Raji (cell line): ENCODE results near the gene NUP85.

Source experiments
- POLR2A ChIP-seq: IDR thresholded peaks from 2 replicates; pipeline ENCODE4 v1.6.1; 2011; ENCODE audit warnings: low read depth, low read length, control low read depth; ENCODE audit not compliant: insufficient read depth

Gene NUP85

DNA sequence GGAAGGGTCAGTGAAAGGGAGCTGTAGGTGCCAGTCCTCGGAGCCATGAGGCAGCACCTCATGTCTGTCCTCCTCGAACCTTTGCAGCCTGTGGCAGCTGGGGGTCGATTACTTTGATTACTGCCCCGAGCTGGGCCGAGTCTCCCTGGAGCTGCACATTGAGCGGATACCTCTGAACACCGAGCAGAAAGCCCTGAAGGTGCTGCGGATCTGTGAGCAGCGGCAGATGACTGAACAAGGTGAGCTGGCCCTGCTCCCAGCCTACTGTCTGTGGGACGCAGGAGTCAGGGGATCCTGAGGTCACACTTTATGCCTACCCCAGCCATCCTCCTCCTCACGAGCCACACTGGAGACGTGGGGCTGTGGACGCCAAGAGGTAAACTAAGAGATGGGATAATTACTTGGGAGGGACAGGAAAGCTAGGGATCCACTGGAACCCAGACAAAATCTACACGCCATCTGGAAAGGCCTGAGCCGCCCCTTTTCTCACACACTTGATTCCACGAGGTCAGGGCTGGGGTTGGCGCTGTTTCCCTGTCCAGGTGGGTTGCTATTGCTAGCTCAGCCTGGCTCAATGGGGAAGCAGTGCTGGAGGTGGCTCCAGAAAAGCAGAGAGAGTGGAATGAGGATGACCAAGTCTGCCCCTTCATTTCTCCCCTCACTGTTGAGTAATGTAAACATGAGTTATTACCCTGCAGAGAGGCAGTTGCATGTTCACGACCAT is 26.4 kb downstream of the NUP85 start:
- no peak for TF ChIP-seq POLR2A

DNA sequence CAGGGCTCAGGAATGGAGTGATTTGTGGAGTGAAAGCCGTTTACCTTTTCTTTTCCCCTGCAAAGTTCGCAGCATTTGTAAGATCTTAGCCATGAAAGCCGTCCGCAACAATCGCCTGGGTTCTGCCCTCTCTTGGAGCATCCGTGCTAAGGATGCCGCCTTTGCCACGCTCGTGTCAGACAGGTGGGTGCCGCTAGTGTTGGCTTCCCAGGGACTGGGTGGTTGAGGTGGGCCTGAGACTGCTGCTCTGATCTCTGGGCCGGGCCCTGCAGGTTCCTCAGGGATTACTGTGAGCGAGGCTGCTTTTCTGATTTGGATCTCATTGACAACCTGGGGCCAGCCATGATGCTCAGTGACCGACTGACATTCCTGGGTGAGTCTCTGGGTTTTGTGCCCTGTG is 27.3 kb downstream of the NUP85 start:
- no peak for TF ChIP-seq POLR2A

GRCh38 chr17:75237100-75238014 is 31.9 kb downstream of the NUP85 start:
- TF ChIP-seq POLR2A: no peak

- TF ChIP-seq POLR2A: no peak
Measured at GRCh38 chr17:75238020-75238580, 32.6 kb downstream of the NUP85 start.

- no peak for TF ChIP-seq POLR2A
Measured at GRCh38 chr17:75238684-75239191, 33.3 kb downstream of the NUP85 start.

DNA sequence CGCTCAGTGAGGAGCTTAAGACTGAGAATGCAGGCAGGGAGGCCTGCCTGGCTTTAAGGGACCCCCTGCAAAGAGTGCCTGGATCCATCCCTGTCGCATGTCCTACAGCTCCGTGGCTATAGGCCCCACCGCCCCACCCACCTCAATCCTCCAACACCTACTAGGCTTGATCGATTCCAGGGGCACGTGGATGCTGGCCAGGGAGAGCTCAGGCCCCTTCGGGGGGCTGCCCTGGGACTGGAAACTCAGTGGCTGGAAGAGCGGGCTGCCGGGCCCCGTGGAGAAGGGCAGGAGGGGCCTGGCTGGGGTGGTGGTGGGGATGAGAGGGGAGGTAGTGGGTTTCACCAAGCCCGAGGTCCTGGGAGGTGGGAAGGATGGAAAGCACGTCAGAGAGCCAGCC is 33.7 kb downstream of the NUP85 start:
- no peak for TF ChIP-seq POLR2A

DNA sequence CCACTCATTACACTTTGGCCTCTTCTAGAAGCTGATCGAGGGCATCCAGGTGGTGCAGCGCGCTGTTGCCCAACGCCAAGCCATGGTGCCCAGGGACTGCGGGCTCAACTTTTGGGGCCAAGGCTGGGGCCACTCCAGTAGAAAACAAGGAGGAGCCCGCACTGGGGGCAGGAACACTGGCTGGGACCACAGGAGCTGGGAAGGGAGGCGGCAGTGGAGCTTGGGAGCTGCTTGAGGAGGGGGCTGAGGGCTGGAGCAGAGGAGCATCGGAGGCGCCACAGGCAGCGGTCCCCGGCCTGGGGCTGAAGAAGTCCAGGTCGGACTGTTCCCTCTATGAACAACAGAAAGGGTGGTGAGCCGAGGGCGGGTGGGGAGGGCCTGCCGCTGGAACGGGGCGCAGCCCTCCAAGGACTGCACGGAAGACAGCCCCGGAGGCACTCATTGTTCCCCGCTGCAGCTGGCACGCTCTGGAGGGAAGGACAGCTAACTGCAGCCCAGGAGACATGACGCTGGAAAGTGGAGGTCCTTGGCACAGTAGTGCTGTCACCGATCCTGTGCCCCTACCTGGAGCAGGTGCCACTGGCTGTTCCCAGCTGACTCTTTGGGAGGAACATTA is 34.4 kb downstream of the NUP85 start:
- no peak for TF ChIP-seq POLR2A

- no peak for TF ChIP-seq POLR2A
Measured at GRCh38 chr17:75240394-75241142, 35.1 kb downstream of the NUP85 start.

DNA sequence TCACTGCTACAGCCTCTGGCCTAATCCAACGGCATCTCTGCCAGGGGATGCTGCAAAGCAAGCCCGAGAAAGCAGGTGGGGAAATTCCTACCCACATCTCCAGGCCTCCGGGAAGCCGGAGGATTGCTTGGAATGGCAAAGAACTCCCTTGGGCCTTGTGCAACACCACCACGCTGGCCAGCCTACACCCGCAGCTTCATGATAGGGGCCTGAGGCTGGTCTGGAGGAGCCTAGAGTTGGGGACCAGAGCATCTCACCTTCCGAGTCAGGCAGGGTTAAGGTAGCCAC is 35.6 kb downstream of the NUP85 start:
- TF ChIP-seq POLR2A: no peak

- TF ChIP-seq POLR2A: no peak
Measured at GRCh38 chr17:75241502-75241901, 36.0 kb downstream of the NUP85 start.

GRCh38 chr17:75241996-75242460 is 36.5 kb downstream of the NUP85 start:
- TF ChIP-seq POLR2A: no peak

DNA sequence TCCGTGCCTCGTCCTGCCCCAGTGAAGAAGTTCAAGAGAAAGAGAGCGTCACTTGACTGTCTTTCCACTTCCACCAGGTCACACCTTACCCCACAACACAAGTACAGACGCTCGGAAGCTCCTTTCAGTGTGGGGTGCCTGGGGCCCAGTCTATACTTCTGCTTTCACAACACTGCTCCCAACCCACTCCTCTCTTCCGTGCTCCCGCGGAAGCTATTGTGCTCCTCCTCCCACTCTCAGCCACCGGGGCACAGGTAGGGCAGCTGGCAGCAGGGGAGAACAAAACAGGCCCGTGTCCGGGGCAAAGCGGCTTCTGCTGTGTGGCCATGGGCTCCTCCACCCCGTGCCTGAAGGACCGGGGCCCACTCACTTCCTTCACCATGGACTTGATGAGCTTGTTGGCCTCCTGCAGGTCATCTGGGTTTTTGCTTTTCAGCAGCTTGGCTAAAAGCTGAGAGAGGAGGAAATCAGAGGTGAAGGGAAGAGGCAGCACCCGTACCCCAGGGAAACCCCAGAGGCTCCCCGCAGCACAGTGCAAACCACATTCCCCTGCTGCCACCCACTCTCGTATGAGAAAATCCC is 37.1 kb downstream of the NUP85 start:
- TF ChIP-seq POLR2A: no peak

GRCh38 chr17:75244133-75244866 is 38.8 kb downstream of the NUP85 start:
- no peak for TF ChIP-seq POLR2A

DNA sequence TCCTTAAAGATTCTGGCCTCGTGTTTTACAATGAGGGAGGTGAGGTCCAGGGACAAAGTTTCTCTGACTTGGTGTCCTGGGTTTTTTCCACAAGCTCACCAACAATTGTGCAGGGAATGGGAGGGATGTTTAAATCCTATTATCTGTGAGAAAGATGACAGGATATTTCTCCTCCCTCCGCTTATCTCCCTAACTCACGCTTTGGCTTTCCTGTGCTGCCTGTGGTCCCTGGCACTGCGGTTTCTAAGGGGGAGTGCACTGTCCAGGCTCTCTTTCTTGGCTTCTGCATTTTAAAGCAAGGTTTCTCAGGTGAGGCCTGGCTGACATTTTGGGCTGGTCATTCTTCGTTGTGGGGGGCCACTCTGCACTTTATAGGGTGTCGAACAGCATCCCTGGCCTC is 39.5 kb downstream of the NUP85 start:
- no peak for TF ChIP-seq POLR2A
